Neural progenitor cell (in vitro differentiated cells): Measurements from ENCODE around the gene PACRG. TPM values are rescaled to one million over a fixed set of nuclear protein-coding genes. Genes with fewer than 3 reads are reported as not detected.
A peak's percentile ranks its signal among the peaks of the same experiment; 100 is the strongest.

ENCODE experiments used
- DNase-seq: peaks from one replicate; pipeline ENCODE4 v3.0.0-alpha.2; 2016; ENCODE audit warnings: low spot score
- H2AFZ ChIP-seq: fragments of 200-600 bp; sonication (generic); replicated peaks from 2 replicates; pipeline ENCODE4 v1.6.1; 2016; ENCODE audit warnings: antibody characterized with exemption
- H3F3A ChIP-seq: fragments of 200-600 bp; sonication (generic); 2 replicates; pipeline ENCODE4 v1.6.1; 2016; ENCODE audit warnings: antibody characterized with exemption, low read depth
- H3K27ac ChIP-seq: fragments of 200-600 bp; sonication (generic); 2 replicates; pipeline ENCODE4 v1.5.1; 2016; ENCODE audit warnings: mild to moderate bottlenecking
- H3K27me3 ChIP-seq: fragments of 200-600 bp; sonication (generic); 2 replicates; pipeline ENCODE4 v1.6.1; 2016; ENCODE audit warnings: mild to moderate bottlenecking, moderate library complexity
- H3K36me3 ChIP-seq: fragments of 200-600 bp; sonication (generic); 2 replicates; pipeline ENCODE4 v1.5.1; 2016
- H3K4me1 ChIP-seq: fragments of 200-600 bp; sonication (generic); 2 replicates; pipeline ENCODE4 v1.6.1; 2016; ENCODE audit warnings: mixed run types
- H3K4me2 ChIP-seq: fragments of 200-600 bp; sonication (generic); 2 replicates; pipeline ENCODE4 v1.6.1; 2016
- H3K4me3 ChIP-seq: fragments of 200-600 bp; sonication (generic); 2 replicates; pipeline ENCODE4 v1.5.1; 2016
- H3K79me2 ChIP-seq: fragments of 200-600 bp; sonication (generic); 2 replicates; pipeline ENCODE4 v1.6.1; 2016; ENCODE audit warnings: low read depth
- H3K9ac ChIP-seq: fragments of 200-600 bp; sonication (generic); 2 replicates; pipeline ENCODE4 v1.6.1; 2016
- H3K9me3 ChIP-seq: fragments of 200-600 bp; sonication (generic); 2 replicates; pipeline ENCODE4 v1.5.1; 2016; ENCODE audit warnings: low read depth
- H4K20me1 ChIP-seq: fragments of 200-600 bp; sonication (generic); 2 replicates; pipeline ENCODE4 v1.6.1; 2016; ENCODE audit warnings: low read depth
- H3K27ac Mint-ChIP-seq: 3 replicates; pipeline ENCODE4 v1.8.0; 2021; ENCODE audit warnings: mixed read lengths
- H3K27me3 Mint-ChIP-seq: 2 replicates; pipeline ENCODE4 v1.8.0; 2022; ENCODE audit warnings: low read depth, mild to moderate bottlenecking, inconsistent platforms, moderate library complexity, mixed read lengths; ENCODE audit not compliant: insufficient read depth
- H3K36me3 Mint-ChIP-seq: 3 replicates; pipeline ENCODE4 v1.8.0; 2021; ENCODE audit warnings: mixed read lengths
- H3K4me1 Mint-ChIP-seq: 3 replicates; pipeline ENCODE4 v1.8.0; 2021; ENCODE audit warnings: mixed read lengths
- H3K4me3 Mint-ChIP-seq: 3 replicates; pipeline ENCODE4 v1.8.0; 2021; ENCODE audit warnings: mild to moderate bottlenecking, moderate library complexity, mixed read lengths
- H3K9me3 Mint-ChIP-seq: 3 replicates; pipeline ENCODE4 v1.8.0; 2020; ENCODE audit warnings: mixed read lengths
- CTCF ChIP-seq: fragments of 200-600 bp; sonication (generic); IDR thresholded peaks from 2 replicates; pipeline ENCODE4 v1.5.1; 2017; ENCODE audit warnings: antibody characterized with exemption, mild to moderate bottlenecking
- EZH2 ChIP-seq: fragments of 200-600 bp; sonication (generic); IDR thresholded peaks from 2 replicates; pipeline ENCODE4 v1.6.1; 2017; ENCODE audit warnings: antibody characterized with exemption, mild to moderate bottlenecking, moderate library complexity
- EZH2phosphoT487 ChIP-seq: fragments of 200-600 bp; sonication (generic); IDR thresholded peaks from 2 replicates; pipeline ENCODE4 v1.6.1; 2017; ENCODE audit warnings: antibody characterized with exemption
- total RNA-seq: library from RNA; depleted of rRNA; stranded (reverse); fragments of >200 nt; gene quantifications from 2 replicates; pipeline ENCODE4 v1.2.3, GENCODE V29; 2015; ENCODE audit warnings: low replicate concordance

PACRG gene
- total RNA-seq, 1 donor from 2014 or later: 0.30 TPM

GRCh38 chr6:162845972-162846371 is 118.2 kb downstream of the PACRG start:
- no peaks in the 10 kb centered on the region for H3F3A ChIP-seq
- Mint-ChIP-seq H3K9me3 (peaks cover 4% of the 10 kb centered on the region), H3K4me3 (no peak overlapping the region), H3K27ac (no peak overlapping the region), H3K27me3 (peaks cover 3% of the 10 kb centered on the region), H3K4me1 (peaks cover 4% of the 10 kb centered on the region), H3K36me3 (no peaks in the 10 kb centered on the region)
- TF ChIP-seq EZH2phosphoT487: no peak
- TF ChIP-seq CTCF: no peak
- TF ChIP-seq EZH2: no peak
- no peak overlapping the region for H3K4me3 ChIP-seq
- H4K20me1 ChIP-seq: no peaks in the 10 kb centered on the region
- DNase-seq: peak; percentile 18
- H2AFZ ChIP-seq: no peak overlapping the region
- no peaks in the 10 kb centered on the region for H3K79me2 ChIP-seq
- H3K4me1 ChIP-seq: no peaks in the 10 kb centered on the region
- H3K27ac ChIP-seq: no peak overlapping the region
- no peak overlapping the region for H3K4me2 ChIP-seq
- no peak overlapping the region for H3K9ac ChIP-seq
- H3K27me3 ChIP-seq: no peaks in the 10 kb centered on the region
- no peaks in the 10 kb centered on the region for H3K9me3 ChIP-seq
- no peaks in the 10 kb centered on the region for H3K36me3 ChIP-seq

- H3K27me3 ChIP-seq: no peaks in the 10 kb centered on the region
- Mint-ChIP-seq H3K4me1 (peaks cover 8% of the 10 kb centered on the region), H3K27me3 (peaks cover 3% of the 10 kb centered on the region), H3K36me3 (no peaks in the 10 kb centered on the region), H3K4me3 (no peak overlapping the region), H3K27ac (no peak overlapping the region), H3K9me3 (peaks cover 4% of the 10 kb centered on the region)
- H3K4me3 ChIP-seq: no peak overlapping the region
- no peaks in the 10 kb centered on the region for H3K79me2 ChIP-seq
- DNase-seq: no peak
- no peak overlapping the region for H2AFZ ChIP-seq
- no peaks in the 10 kb centered on the region for H3F3A ChIP-seq
- H3K4me2 ChIP-seq: no peak overlapping the region
- no peak overlapping the region for H3K27ac ChIP-seq
- H3K9me3 ChIP-seq: no peaks in the 10 kb centered on the region
- no peaks in the 10 kb centered on the region for H3K36me3 ChIP-seq
- no peak for TF ChIP-seq EZH2phosphoT487
- no peak for TF ChIP-seq CTCF
- no peak for TF ChIP-seq EZH2
- H3K4me1 ChIP-seq: no peaks in the 10 kb centered on the region
- no peak overlapping the region for H3K9ac ChIP-seq
- H4K20me1 ChIP-seq: no peaks in the 10 kb centered on the region
Measured at GRCh38 chr6:162846723-162847122, 118.9 kb downstream of the PACRG start.

GRCh38 chr6:162849269-162849668 is 121.5 kb downstream of the PACRG start:
- Histone ChIP-seq H3K9me3 (no peaks in the 10 kb centered on the region), H3K4me2 (no peak overlapping the region), H2AFZ (peak overlapping the region; percentile 82), H3K79me2 (no peaks in the 10 kb centered on the region), H4K20me1 (no peaks in the 10 kb centered on the region), H3K27ac (no peak overlapping the region), H3K27me3 (no peaks in the 10 kb centered on the region), H3K4me3 (no peak overlapping the region), H3K4me1 (peaks cover 16% of the 10 kb centered on the region), H3F3A (peaks cover 7% of the 10 kb centered on the region), H3K36me3 (no peaks in the 10 kb centered on the region), H3K9ac (no peak overlapping the region)
- Mint-ChIP-seq H3K9me3 (peaks cover 3% of the 10 kb centered on the region), H3K4me3 (no peak overlapping the region), H3K36me3 (no peaks in the 10 kb centered on the region), H3K27ac (no peak overlapping the region), H3K27me3 (peaks cover 2% of the 10 kb centered on the region), H3K4me1 (peaks cover 29% of the 10 kb centered on the region)
- DNase-seq: no peak
- no peak for TF ChIP-seq EZH2phosphoT487
- no peak for TF ChIP-seq CTCF
- TF ChIP-seq EZH2: no peak
